IMR-90 (cell line): ENCODE results near the gene TAS2R4. TPM values are rescaled to one million over a fixed set of nuclear protein-coding genes. Genes with fewer than 3 reads are reported as not detected.

Experiments
- ATAC-seq: fragments of 200-7000 bp; cut with Tn5 transposase; 2 replicates; pipeline ENCODE4 v1.9.1; 2020; ENCODE audit warnings: low read depth, mild to moderate bottlenecking, moderate library complexity
- BruUV-seq: library from RNA; stranded (reverse); fragments of 400-500 nt; replicated peaks from 2 replicates; lab custom pipeline; 2021; lab: Mats Ljungman, UMichigan
- CTCF ChIA-PET: fragments of 300-600 bp; formaldehyde crosslinking; extraction: SDS; loops from one replicate; lab custom pipeline; 2021; ENCODE audit warnings: antibody characterized with exemption; lab: Yijun Ruan, JAX
- POLR2A ChIA-PET: fragments of 300-600 bp; sonication (Branson Sonifier 250); formaldehyde crosslinking; loops from one replicate; lab custom pipeline; 2022; ENCODE audit warnings: antibody characterized with exemption; ENCODE audit not compliant: unreplicated experiment; lab: Charles Lee
- DNase-seq: peaks from one replicate; pipeline ENCODE4 v3.0.0; 2013
- H2AFZ ChIP-seq: replicated peaks from 2 replicates; pipeline ENCODE3; 2013; ENCODE audit warnings: low read length, mild to moderate bottlenecking; ENCODE audit not compliant: poor library complexity
- H2AK5ac ChIP-seq: 2 replicates; pipeline ENCODE4 v1.6.1; 2013; ENCODE audit warnings: low read depth, low read length, inconsistent platforms
- H2AK9ac ChIP-seq: replicated peaks from 2 replicates; pipeline ENCODE3; 2013; ENCODE audit warnings: mild to moderate bottlenecking, low read depth, low read length, moderate library complexity; ENCODE audit not compliant: poor library complexity
- H2BK120ac ChIP-seq: 2 replicates; pipeline ENCODE4 v1.6.1; 2013; ENCODE audit warnings: low read depth, low read length, inconsistent platforms
- H2BK15ac ChIP-seq: 3 replicates; pipeline ENCODE4 v1.6.1; 2013; ENCODE audit warnings: low read depth, low read length, inconsistent platforms
- H2BK20ac ChIP-seq: 2 replicates; pipeline ENCODE4 v1.6.1; 2013; ENCODE audit warnings: low read depth, mild to moderate bottlenecking, inconsistent platforms, low read length, moderate library complexity
- H2BK5ac ChIP-seq: 2 replicates; pipeline ENCODE4 v1.6.1; 2013; ENCODE audit warnings: mild to moderate bottlenecking, low read depth, low read length, inconsistent platforms; ENCODE audit not compliant: poor library complexity, severe bottlenecking
- H3K14ac ChIP-seq: replicated peaks from 2 replicates; pipeline ENCODE4 v1.6.1; 2013; ENCODE audit warnings: low read depth, low read length, inconsistent platforms
- H3K18ac ChIP-seq: 2 replicates; pipeline ENCODE4 v1.6.1; 2013; ENCODE audit warnings: low read depth, low read length, control low read depth
- H3K23ac ChIP-seq: 2 replicates; pipeline ENCODE4 v1.6.1; 2013; ENCODE audit warnings: low read depth, low read length, inconsistent platforms
- H3K27ac ChIP-seq: 2 replicates; pipeline ENCODE4 v1.5.1; 2013; ENCODE audit warnings: mild to moderate bottlenecking, control low read depth, low read length; ENCODE audit not compliant: insufficient read depth
- H3K27me3 ChIP-seq: 2 replicates; pipeline ENCODE4 v1.6.1; 2013; ENCODE audit warnings: low read length; ENCODE audit not compliant: control insufficient read depth, insufficient read depth
- H3K36me3 ChIP-seq: 2 replicates; pipeline ENCODE4 v1.6.1; 2013; ENCODE audit warnings: low read length, mixed read lengths; ENCODE audit not compliant: control insufficient read depth, insufficient read depth
- H3K4ac ChIP-seq: 2 replicates; pipeline ENCODE4 v1.6.1; 2013; ENCODE audit warnings: low read depth, low read length, inconsistent platforms
- H3K4me1 ChIP-seq: 2 replicates; pipeline ENCODE4 v1.6.1; 2013; ENCODE audit warnings: low read length, mixed read lengths; ENCODE audit not compliant: control insufficient read depth, insufficient read depth
- H3K4me2 ChIP-seq: 2 replicates; pipeline ENCODE4 v1.6.1; 2013; ENCODE audit warnings: low read depth, mild to moderate bottlenecking, control low read depth, low read length, moderate library complexity
- H3K4me3 ChIP-seq: 2 replicates; pipeline ENCODE4 v1.5.1; 2013; ENCODE audit warnings: low read depth, mild to moderate bottlenecking, control low read depth, low read length, moderate library complexity; ENCODE audit not compliant: insufficient read depth
- H3K56ac ChIP-seq: 2 replicates; pipeline ENCODE4 v1.6.1; 2013; ENCODE audit warnings: low read length, inconsistent platforms; ENCODE audit not compliant: insufficient read depth; ENCODE audit errors: extremely low read depth
- H3K79me1 ChIP-seq, 2 experiments: 2 replicates each; pipeline ENCODE4 v1.6.1; 2013; ENCODE audit warnings: low read length in 2 of 2, inconsistent platforms in 1 of 2, low read depth in 1 of 2
- H3K9ac ChIP-seq: 2 replicates; pipeline ENCODE4 v1.6.1; 2013; ENCODE audit warnings: low read depth, low read length, control low read depth
- H3K9me1 ChIP-seq: 2 replicates; pipeline ENCODE4 v1.6.1; 2013; ENCODE audit warnings: low read length, inconsistent platforms; ENCODE audit not compliant: insufficient read depth
- H3K9me3 ChIP-seq: 2 replicates; pipeline ENCODE4 v1.6.1; 2013; ENCODE audit warnings: low read length; ENCODE audit not compliant: control insufficient read depth, insufficient read depth
- H4K20me1 ChIP-seq: 2 replicates; pipeline ENCODE4 v1.6.1; 2013; ENCODE audit warnings: low read length, inconsistent platforms; ENCODE audit not compliant: insufficient read depth
- H4K5ac ChIP-seq: 2 replicates; pipeline ENCODE4 v1.6.1; 2013; ENCODE audit warnings: mild to moderate bottlenecking, low read depth, low read length, control low read depth
- H4K8ac ChIP-seq, 2 experiments: 2 replicates each; pipeline ENCODE4 v1.6.1; 2013; ENCODE audit warnings: low read depth in 2 of 2, low read length in 2 of 2, control low read depth in 1 of 2, inconsistent platforms in 1 of 2
- H4K91ac ChIP-seq: 2 replicates; pipeline ENCODE4 v1.6.1; 2013; ENCODE audit warnings: low read depth, low read length, inconsistent platforms; ENCODE audit not compliant: insufficient read depth
- BHLHE40 ChIP-seq: fragments of 150-350 bp; IDR thresholded peaks from 2 replicates; pipeline ENCODE4 v1.6.1; 2016; ENCODE audit warnings: mild to moderate bottlenecking, low read depth, low read length
- CEBPB ChIP-seq: IDR thresholded peaks from 2 replicates; pipeline ENCODE4 v1.6.1; 2012; ENCODE audit warnings: low read depth, low read length, improper control_type of control experiment
- CHD1 ChIP-seq: IDR thresholded peaks from 2 replicates; pipeline ENCODE4 v1.6.1; 2012; ENCODE audit warnings: low read depth, low read length, improper control_type of control experiment
- FOS ChIP-seq: fragments of 150-350 bp; IDR thresholded peaks from 2 replicates; pipeline ENCODE4 v1.6.1; 2016; ENCODE audit warnings: low read depth, low read length
- MAFK ChIP-seq: IDR thresholded peaks from 2 replicates; pipeline ENCODE4 v1.6.1; 2012; ENCODE audit warnings: low read depth, low read length, improper control_type of control experiment
- MAZ ChIP-seq: IDR thresholded peaks from 2 replicates; pipeline ENCODE4 v1.6.1; 2012; ENCODE audit warnings: low read depth, mild to moderate bottlenecking, low read length, improper control_type of control experiment, moderate library complexity, borderline replicate concordance
- MXI1 ChIP-seq: IDR thresholded peaks from 2 replicates; pipeline ENCODE4 v1.6.1; 2012; ENCODE audit warnings: low read depth, mild to moderate bottlenecking, low read length, moderate library complexity, borderline replicate concordance
- NFE2L2 ChIP-seq: fragments of 150-350 bp; IDR thresholded peaks from 2 replicates; pipeline ENCODE4 v1.6.1; 2016; ENCODE audit warnings: low read depth, mild to moderate bottlenecking, low read length
- POLR2A ChIP-seq: IDR thresholded peaks from 2 replicates; pipeline ENCODE4 v1.6.1; 2012; ENCODE audit warnings: mild to moderate bottlenecking, low read depth, low read length
- RAD21 ChIP-seq: IDR thresholded peaks from 2 replicates; pipeline ENCODE4 v1.6.1; 2012; ENCODE audit warnings: low read length, improper control_type of control experiment
- RCOR1 ChIP-seq: IDR thresholded peaks from 2 replicates; pipeline ENCODE4 v1.6.1; 2012; ENCODE audit warnings: mild to moderate bottlenecking, low read length, improper control_type of control experiment; ENCODE audit not compliant: insufficient replicate concordance
- RFX5 ChIP-seq: IDR thresholded peaks from 2 replicates; pipeline ENCODE4 v1.8.0; 2012; ENCODE audit warnings: low read depth, mild to moderate bottlenecking, low read length, moderate library complexity
- WGBS, 2 experiments: methylation state at CpG; one replicate each; pipeline versions ENCODE4 v1.1.5 to v1.1.7; 2013; ENCODE audit warnings: missing lambda C conversion rate in 2 of 2; ENCODE audit not compliant: insufficient read length in 1 of 2; ENCODE audit errors: extremely low coverage in 2 of 2; 5-methylcytosine and 5-hydroxymethylcytosine counted together
- dilution Hi-C: fragments of 300-500 bp; cut with HindIII; formaldehyde crosslinking; loops from one replicate; pipeline ENCODE4 v1.14.3; 2018; ENCODE audit warnings: low sequenced_read_pairs; ENCODE audit not compliant: unreplicated experiment
- in situ Hi-C: fragments of 300-500 bp; cut with MboI; formaldehyde crosslinking; loops from 3 replicates; pipeline ENCODE4 v1.14.3; 2019; ENCODE audit warnings: low sequenced_read_pairs, inconsistent platforms, mixed read lengths
- intact Hi-C: fragments of 100-400 bp; cut with micrococcal nuclease; formaldehyde crosslinking; loops from 2 replicates; pipeline ENCODE4 v1.10.0; 2022
- polyA plus RNA-seq, 3 experiments: library from polyadenylated mRNA; depleted of rRNA; stranded (reverse); fragments of >200 nt; gene quantifications; 2 replicates each; pipeline ENCODE4 v1.2.3, GENCODE V29; 2012; ENCODE audit warnings: low replicate concordance in 1 of 3
- total RNA-seq: library from RNA; depleted of rRNA; stranded (reverse); fragments of >200 nt; gene quantifications from 2 replicates; pipeline ENCODE4 v1.2.3, GENCODE V29; 2012
- TF ChIP-seq, protein P1 (sequence below): fragments of 150-350 bp; IDR thresholded peaks from 2 replicates; pipeline ENCODE4 v1.6.1; 2016; ENCODE audit warnings: low read depth, mild to moderate bottlenecking, low read length, moderate library complexity, borderline replicate concordance
- TF ChIP-seq, protein P2 (sequence below): conservative IDR thresholded peaks from 2 replicates; pipeline ENCODE4 v1.5.1; 2012; ENCODE audit warnings: mild to moderate bottlenecking, low read depth, low read length, improper control_type of control experiment
- TF ChIP-seq, protein P3 (sequence below): fragments of 150-350 bp; IDR thresholded peaks from 2 replicates; pipeline ENCODE4 v1.6.1; 2017; ENCODE audit warnings: mild to moderate bottlenecking, antibody characterized with exemption, low read length, low read depth

Gene TAS2R4
- total and polyA plus RNA-seq, 2 of the 4 experiments (the other 2 are of a cell fraction), result 0.14 to 0.18 TPM

DNA sequence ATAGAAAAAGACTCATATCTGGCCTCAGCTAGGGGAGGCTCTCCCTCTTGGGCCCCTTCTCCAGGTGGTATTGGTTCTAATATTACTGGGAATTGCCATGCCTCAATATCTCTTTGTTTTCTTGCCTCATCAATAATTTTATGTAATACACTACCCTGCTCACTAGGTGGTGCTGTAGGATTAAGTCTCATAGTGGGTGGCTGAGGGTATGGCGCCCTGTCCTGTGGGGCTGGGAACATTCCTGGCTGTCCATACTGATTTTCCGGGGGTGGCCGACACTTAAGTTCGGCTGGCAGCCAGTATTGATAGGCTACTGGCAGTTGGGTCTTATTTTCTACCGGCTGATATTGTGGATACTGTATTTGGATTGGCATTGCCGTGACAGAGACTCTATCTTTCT lies 21.5 kb upstream of the TAS2R4 start:
- DNase-seq (no peak), ATAC-seq (peak; percentile 51; the same call in 1 of the 2 replicates)
- H3K4me1 ChIP-seq, result no peaks in the 10 kb centered on the region
- dilution Hi-C loops, result no loop called here
- no peak overlapping the region for H3K9ac ChIP-seq
- no peaks in the 10 kb centered on the region for H3K9me1 ChIP-seq
- no peak overlapping the region for H3K14ac ChIP-seq
- no peak overlapping the region for H4K91ac ChIP-seq
- in situ Hi-C loops, result no loop called here
- no peak overlapping the region for H3K18ac ChIP-seq
- H2AK9ac ChIP-seq, result no peak overlapping the region
- no peak overlapping the region for H3K4me2 ChIP-seq
- H3K27me3 ChIP-seq, result no peaks in the 10 kb centered on the region
- H2BK5ac ChIP-seq, result no peak overlapping the region
- TF ChIP-seq RCOR1 (no peak), RFX5 (no peak), MXI1 (no peak), MAZ (no peak), CEBPB (no peak), NFE2L2 (no peak), CHD1 (no peak), FOS (no peak), MAFK (no peak), BHLHE40 (no peak), RAD21 (peak; percentile 19), POLR2A (no peak)
- TF ChIP-seq, protein P1, sequence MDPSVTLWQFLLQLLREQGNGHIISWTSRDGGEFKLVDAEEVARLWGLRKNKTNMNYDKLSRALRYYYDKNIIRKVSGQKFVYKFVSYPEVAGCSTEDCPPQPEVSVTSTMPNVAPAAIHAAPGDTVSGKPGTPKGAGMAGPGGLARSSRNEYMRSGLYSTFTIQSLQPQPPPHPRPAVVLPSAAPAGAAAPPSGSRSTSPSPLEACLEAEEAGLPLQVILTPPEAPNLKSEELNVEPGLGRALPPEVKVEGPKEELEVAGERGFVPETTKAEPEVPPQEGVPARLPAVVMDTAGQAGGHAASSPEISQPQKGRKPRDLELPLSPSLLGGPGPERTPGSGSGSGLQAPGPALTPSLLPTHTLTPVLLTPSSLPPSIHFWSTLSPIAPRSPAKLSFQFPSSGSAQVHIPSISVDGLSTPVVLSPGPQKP, result no peak
- TF ChIP-seq, protein P2, sequence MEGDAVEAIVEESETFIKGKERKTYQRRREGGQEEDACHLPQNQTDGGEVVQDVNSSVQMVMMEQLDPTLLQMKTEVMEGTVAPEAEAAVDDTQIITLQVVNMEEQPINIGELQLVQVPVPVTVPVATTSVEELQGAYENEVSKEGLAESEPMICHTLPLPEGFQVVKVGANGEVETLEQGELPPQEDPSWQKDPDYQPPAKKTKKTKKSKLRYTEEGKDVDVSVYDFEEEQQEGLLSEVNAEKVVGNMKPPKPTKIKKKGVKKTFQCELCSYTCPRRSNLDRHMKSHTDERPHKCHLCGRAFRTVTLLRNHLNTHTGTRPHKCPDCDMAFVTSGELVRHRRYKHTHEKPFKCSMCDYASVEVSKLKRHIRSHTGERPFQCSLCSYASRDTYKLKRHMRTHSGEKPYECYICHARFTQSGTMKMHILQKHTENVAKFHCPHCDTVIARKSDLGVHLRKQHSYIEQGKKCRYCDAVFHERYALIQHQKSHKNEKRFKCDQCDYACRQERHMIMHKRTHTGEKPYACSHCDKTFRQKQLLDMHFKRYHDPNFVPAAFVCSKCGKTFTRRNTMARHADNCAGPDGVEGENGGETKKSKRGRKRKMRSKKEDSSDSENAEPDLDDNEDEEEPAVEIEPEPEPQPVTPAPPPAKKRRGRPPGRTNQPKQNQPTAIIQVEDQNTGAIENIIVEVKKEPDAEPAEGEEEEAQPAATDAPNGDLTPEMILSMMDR, result peak; percentile 38
- TF ChIP-seq, protein P3, sequence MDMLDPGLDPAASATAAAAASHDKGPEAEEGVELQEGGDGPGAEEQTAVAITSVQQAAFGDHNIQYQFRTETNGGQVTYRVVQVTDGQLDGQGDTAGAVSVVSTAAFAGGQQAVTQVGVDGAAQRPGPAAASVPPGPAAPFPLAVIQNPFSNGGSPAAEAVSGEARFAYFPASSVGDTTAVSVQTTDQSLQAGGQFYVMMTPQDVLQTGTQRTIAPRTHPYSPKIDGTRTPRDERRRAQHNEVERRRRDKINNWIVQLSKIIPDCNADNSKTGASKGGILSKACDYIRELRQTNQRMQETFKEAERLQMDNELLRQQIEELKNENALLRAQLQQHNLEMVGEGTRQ, result no peak
- no peak overlapping the region for H3K23ac ChIP-seq
- H3K4ac ChIP-seq, result no peak overlapping the region
- no peaks in the 10 kb centered on the region for H3K79me1 ChIP-seq
- H2AK5ac ChIP-seq, result no peak overlapping the region
- peaks cover 37% of the 10 kb centered on the region for H3K36me3 ChIP-seq
- H2BK120ac ChIP-seq, result no peak overlapping the region
- H3K4me3 ChIP-seq, result no peak overlapping the region
- H2BK15ac ChIP-seq, result no peak overlapping the region
- H4K8ac ChIP-seq, result no peak overlapping the region
- H3K27ac ChIP-seq, result no peak overlapping the region
- BruUV-seq, result no TSS peak
- H4K5ac ChIP-seq, result no peak overlapping the region
- CTCF ChIA-PET, result no interaction called here
- intact Hi-C loops, result no loop called here
- no peak overlapping the region for H2BK20ac ChIP-seq
- WGBS, 2 experiments, result no CpG with 5 or more reads among the region's 6 CpGs
- POLR2A ChIA-PET, result no interaction called here
- no peak overlapping the region for H3K56ac ChIP-seq
- no peaks in the 10 kb centered on the region for H4K20me1 ChIP-seq
- no peak overlapping the region for H2AFZ ChIP-seq
- peaks cover 15% of the 10 kb centered on the region for H3K9me3 ChIP-seq
